Measurements from ENCODE around the gene RXFP4. TPM values are rescaled to one million over a fixed set of nuclear protein-coding genes. Genes with fewer than 3 reads are reported as not detected.
"Not testable (repeated sequence)": the region's sequence is repeated elsewhere in the genome, so short reads cannot be mapped to it uniquely, and the experiment has no call there.

RXFP4 gene, protein sequence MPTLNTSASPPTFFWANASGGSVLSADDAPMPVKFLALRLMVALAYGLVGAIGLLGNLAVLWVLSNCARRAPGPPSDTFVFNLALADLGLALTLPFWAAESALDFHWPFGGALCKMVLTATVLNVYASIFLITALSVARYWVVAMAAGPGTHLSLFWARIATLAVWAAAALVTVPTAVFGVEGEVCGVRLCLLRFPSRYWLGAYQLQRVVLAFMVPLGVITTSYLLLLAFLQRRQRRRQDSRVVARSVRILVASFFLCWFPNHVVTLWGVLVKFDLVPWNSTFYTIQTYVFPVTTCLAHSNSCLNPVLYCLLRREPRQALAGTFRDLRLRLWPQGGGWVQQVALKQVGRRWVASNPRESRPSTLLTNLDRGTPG
- under 1 TPM; 0.14 to 0.23 (median 0.19) TPM for polyA plus RNA-seq (ENCODE audit: insufficient read length in 4 of 4)

DNA sequence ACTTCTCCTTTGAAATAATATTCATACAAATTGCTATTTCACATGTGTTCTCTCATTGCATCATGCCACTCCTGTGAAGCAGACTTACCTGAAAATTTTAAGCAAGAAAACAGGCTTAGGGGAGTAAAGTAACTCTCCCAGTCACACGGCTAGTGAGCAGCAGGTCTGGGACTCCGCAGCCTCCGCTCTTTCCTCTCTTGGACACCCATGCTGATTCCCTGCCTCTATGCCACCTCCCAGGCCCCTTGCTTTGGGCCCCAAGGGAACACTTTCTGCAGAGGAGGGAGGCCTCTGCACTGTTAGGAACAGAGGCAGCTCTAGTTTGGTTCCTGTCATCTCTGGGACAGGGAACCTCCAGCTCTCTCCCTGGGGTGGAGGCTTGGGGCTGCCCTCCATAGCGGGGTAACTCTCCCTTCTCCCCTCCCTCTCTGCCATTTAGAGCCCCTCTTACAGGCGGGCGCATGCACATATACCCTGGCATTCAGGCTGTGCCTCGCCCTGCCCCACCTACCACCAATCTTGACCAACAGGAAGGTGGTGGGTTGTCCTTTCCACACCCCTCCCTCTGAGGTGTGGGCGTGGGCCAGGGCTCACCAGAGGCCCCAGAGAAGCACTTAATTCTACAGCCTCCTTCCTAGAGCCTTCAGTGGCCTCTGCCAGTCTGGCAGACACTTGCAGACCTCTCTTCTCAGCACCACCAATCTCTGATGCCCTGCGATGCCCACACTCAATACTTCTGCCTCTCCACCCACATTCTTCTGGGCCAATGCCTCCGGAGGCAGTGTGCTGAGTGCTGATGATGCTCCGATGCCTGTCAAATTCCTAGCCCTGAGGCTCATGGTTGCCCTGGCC is at the start of gene RXFP4:
RXFP4 (plus strand) TSS at position 646 of the 852 bp plus-strand sequence; CDS start at position 718, 72 bp downstream.
- no peak for DNase-seq (ENCODE audit: low read depth in 4 of 4, low spot score in 2 of 4)

- DNase-seq (ENCODE audit: low read depth in 4 of 4, low spot score in 2 of 4), result no peak
Measured at GRCh38 chr1:155892796-155893195, 48.6 kb upstream of the RXFP4 start.

GRCh38 chr1:155893389-155894142 is 47.9 kb upstream of the RXFP4 start:
- DNase-seq (ENCODE audit: low read depth in 4 of 4, low spot score in 2 of 4), result peak in 1 of 4 donors; percentile 29

DNA sequence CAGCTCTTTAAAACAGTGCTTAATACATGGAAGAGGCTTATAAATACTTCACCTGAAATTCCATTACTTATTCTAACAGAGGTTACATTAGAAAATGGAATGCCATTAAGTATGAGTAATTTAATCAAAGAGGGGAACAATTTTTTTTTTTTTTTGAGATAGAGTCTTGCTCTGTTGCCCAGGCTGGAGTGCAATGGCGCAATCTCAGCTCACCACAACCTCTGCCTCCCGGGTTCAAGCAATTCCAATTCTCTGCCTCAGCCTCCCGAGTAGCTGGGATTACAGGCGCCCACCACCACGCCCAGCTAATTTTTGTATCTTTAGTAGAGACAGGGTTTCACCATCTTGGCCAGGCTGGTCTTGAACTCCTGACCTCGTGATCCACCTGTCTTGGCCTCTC is 45.8 kb upstream of the RXFP4 start:
- not testable (repeated sequence) for DNase-seq (ENCODE audit: low read depth in 4 of 4, low spot score in 2 of 4)

GRCh38 chr1:155896476-155896875 is 45.0 kb upstream of the RXFP4 start:
- DNase-seq (ENCODE audit: low read depth in 4 of 4, low spot score in 2 of 4), result not testable (repeated sequence)

DNA sequence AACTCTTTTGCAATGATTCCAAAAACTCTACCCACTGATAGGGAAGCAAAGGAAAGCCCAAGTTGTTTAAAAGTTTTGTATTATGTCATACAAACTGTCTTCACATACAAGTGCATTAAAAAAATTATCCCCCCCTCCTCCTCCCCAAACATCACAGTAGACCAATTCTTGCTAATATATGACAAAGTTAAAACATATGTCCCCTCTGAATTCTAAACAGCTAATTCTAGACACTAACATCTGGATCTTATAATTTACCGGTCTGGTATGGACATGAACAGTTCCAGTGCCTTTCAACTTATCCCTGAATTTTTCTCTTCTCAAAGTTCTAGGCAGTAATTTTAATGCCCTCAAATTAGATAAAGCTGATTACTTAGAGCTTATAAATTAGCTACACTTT is 43.7 kb upstream of the RXFP4 start:
- no peak for DNase-seq (ENCODE audit: low read depth in 4 of 4, low spot score in 2 of 4)

DNA sequence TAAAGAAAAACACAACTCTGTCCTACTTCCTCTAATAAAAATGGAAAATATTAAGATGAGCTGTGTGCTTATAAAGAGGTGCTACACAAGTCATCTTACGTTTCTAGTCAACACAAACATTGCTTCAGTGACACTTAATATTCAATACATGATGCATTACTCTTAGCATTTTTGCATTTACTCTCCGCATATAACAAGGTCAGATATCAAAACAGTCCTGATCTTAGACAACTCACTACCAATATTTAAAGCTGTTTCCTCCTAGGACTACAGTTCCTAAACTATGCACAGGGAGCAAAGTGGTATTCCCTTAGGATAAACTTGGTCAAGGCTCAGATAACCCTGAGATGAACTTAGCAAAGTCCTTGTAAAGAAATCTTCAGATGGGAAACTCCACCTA is 42.5 kb upstream of the RXFP4 start:
- no peak for DNase-seq (ENCODE audit: low read depth in 4 of 4, low spot score in 2 of 4)

- DNase-seq (ENCODE audit: low read depth in 4 of 4, low spot score in 2 of 4), result no peak
Measured at GRCh38 chr1:155899683-155900082, 41.8 kb upstream of the RXFP4 start.

- no peak for DNase-seq (ENCODE audit: low read depth in 4 of 4, low spot score in 2 of 4)
Measured at GRCh38 chr1:155900161-155900560, 41.3 kb upstream of the RXFP4 start.

DNA sequence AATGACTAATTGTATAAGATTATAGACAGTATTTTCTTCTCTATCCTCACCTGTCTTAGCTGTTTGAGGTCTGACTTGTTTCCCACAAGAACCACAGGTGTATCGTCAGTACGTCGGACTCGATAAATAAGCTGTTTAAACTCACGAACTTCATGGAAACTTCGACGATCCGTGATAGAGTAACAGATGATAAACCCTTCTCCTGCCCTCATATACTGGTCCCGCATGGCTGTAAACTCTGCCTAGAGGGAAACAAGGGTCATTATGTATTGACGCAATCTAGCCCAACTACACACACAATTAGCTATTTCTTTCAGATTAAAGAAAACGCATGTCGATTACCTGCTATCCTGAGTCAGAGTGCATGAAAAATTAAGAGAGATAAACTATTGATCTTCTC is 37.2 kb upstream of the RXFP4 start:
- no peak for DNase-seq (ENCODE audit: low read depth in 4 of 4, low spot score in 2 of 4)

- DNase-seq (ENCODE audit: low read depth in 4 of 4, low spot score in 2 of 4), result no peak
Measured at GRCh38 chr1:155909894-155910293, 31.5 kb upstream of the RXFP4 start.

DNA sequence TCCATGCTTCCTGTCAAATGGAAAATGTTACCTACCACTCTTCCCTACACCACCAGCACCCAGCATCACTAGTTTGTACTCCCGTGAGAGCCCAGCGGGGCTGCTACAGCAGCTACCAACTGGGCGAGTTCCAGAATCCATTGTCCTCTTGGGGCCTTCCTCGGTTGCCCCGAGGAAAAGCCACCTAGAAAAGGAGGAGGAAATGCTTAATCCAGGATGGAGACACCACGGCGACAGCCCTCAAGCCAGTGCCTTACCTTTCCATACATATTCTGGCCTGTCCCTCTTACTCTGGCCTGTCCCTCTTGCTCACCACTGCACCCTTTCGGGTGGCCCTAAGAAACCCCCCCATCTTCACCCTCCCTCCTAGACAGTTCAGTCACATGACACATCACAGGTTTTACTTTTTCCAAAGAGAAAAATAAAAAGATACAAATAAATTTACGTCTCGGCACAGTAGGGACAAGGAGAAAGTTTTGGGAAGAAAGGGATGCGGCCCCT is 30.8 kb upstream of the RXFP4 start:
- DNase-seq (ENCODE audit: low read depth in 4 of 4, low spot score in 2 of 4), result peak in 1 of 4 donors; percentile 37

GRCh38 chr1:155911156-155912055 is 30.0 kb upstream of the RXFP4 start, which contains the start of gene RIT1:
Gene RIT1 (minus strand): TSS chr1:155911349. CDS start chr1:155910761, 588 bp downstream.
- DNase-seq (ENCODE audit: low read depth in 4 of 4, low spot score in 2 of 4), result peak; percentile 59 to 76 (median 74)

DNA sequence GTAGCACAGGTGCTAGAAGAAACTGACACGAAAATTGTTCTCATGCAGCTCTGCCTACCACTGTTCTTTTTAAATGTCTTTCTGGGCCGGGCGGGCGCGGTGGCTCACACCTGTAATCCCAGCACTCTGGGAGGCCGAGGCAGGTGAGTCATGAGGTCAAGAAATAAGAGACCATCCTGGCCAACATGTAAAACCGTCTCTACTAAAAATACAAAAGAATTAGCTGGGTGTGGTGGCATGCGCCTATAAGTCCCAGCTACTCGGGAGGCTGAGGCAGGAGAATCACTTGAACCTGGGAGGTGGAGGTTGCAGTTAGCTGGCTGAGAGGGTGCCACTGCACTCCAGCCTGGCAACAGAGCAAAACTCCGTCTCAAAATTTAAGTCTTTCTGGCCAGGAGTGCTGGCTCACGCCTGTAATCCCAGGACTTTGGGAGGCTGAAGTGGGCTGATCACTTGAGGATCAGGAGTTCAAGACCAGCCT is 29.3 kb upstream of the RXFP4 start:
- DNase-seq (ENCODE audit: low read depth in 4 of 4, low spot score in 2 of 4), result no peak

- DNase-seq (ENCODE audit: low read depth in 4 of 4, low spot score in 2 of 4), result no peak
Measured at GRCh38 chr1:155913969-155914757, 27.3 kb upstream of the RXFP4 start.

DNA sequence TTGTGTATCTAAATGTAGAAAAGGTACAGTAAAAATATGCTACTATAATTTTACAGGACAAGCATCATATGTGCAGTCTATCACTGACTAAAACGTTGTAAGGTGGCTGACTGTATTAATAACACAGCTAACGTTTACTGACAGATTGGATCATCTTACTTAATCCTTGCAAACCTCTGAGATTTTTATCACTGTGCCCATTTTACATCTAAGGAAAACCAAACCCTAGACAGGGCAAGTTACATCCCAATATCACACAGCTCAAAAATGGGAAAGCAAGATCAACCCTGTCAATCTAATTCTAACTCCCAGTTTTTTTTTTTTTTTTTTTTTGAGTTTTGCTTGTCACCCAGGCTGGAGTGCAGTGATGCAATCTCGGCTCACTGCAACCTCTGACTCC is 22.8 kb upstream of the RXFP4 start:
- DNase-seq (ENCODE audit: low read depth in 4 of 4, low spot score in 2 of 4), result no peak

- DNase-seq (ENCODE audit: low read depth in 4 of 4, low spot score in 2 of 4), result no peak
Measured at GRCh38 chr1:155919801-155920200, 21.6 kb upstream of the RXFP4 start.

- DNase-seq (ENCODE audit: low read depth in 4 of 4, low spot score in 2 of 4), result no peak
Measured at GRCh38 chr1:155920717-155921116, 20.7 kb upstream of the RXFP4 start.

- no peak for DNase-seq (ENCODE audit: low read depth in 4 of 4, low spot score in 2 of 4)
Measured at GRCh38 chr1:155925506-155925905, 15.9 kb upstream of the RXFP4 start.

Measured in left renal cortex interstitium (tissue), 4 donors.